Heart left ventricle (tissue), 16 donors: ENCODE data around the gene CHAF1A. TPM values are rescaled to one million over a fixed set of nuclear protein-coding genes. Genes with fewer than 3 reads are reported as not detected.

Experiments
- ATAC-seq, 4 donors: fragments of 200-7000 bp; cut with Tn5 transposase; one replicate each; pipeline ENCODE4 v1.9.1; 2020 to 2022; ENCODE audit warnings: moderate library complexity in 4 of 4, mild to moderate bottlenecking in 3 of 4, moderate number of reproducible peaks in 1 of 4
- DNase-seq, 5 donors: peaks; one replicate each; pipeline ENCODE4 v3.0.0-alpha.2; 2020
- H3K27ac ChIP-seq, 12 donors: fragments of 200-600 bp; sonication (generic) in 4 of 12; one replicate each; pipeline versions ENCODE4 v1.5.0 to v1.8.0; 2016 to 2022; ENCODE audit warnings: mild to moderate bottlenecking in 2 of 12
- H3K27me3 ChIP-seq, 9 donors: fragments of 200-600 bp; sonication (generic) in 2 of 9; one replicate each; pipeline versions ENCODE4 v1.5.1 to v1.8.0; 2016 to 2022; ENCODE audit warnings: mild to moderate bottlenecking in 3 of 9
- H3K36me3 ChIP-seq, 9 donors: fragments of 200-600 bp; sonication (generic) in 2 of 9; one replicate each; pipeline versions ENCODE4 v1.5.0 to v1.8.0; 2018 to 2022; ENCODE audit warnings: mild to moderate bottlenecking in 2 of 9
- H3K4me1 ChIP-seq, 12 donors: fragments of 200-600 bp; sonication (generic) in 4 of 12; one replicate each; pipeline versions ENCODE4 v1.5.0 to v1.8.0; 2016 to 2022; ENCODE audit warnings: mild to moderate bottlenecking in 3 of 12
- H3K4me3 ChIP-seq, 12 donors: fragments of 200-600 bp; sonication (generic) in 4 of 12; one replicate each; pipeline versions ENCODE4 v1.5.0 to v1.8.0; 2017 to 2022; ENCODE audit warnings: mild to moderate bottlenecking in 9 of 12, moderate library complexity in 4 of 12
- H3K9me3 ChIP-seq, 12 donors: fragments of 200-600 bp; sonication (generic) in 4 of 12; one replicate each; pipeline versions ENCODE4 v1.5.0 to v1.8.0; 2016 to 2022; ENCODE audit warnings: mild to moderate bottlenecking in 1 of 12
- CTCF ChIP-seq, 12 donors: fragments of 200-600 bp; sonication (generic) in 4 of 12; IDR thresholded peaks; one replicate each; pipeline versions ENCODE4 v1.5.0 to v1.8.0; 2018 to 2022; ENCODE audit warnings: antibody characterized with exemption in 12 of 12, mild to moderate bottlenecking in 5 of 12
- POLR2A ChIP-seq, 2 donors: fragments of 450-650 bp; IDR thresholded peaks; one replicate each; pipeline ENCODE4 v1.6.1; 2017; ENCODE audit warnings: antibody characterized with exemption in 2 of 2, mild to moderate bottlenecking in 2 of 2, moderate library complexity in 2 of 2
- WGBS, 4 donors: extraction: QIAGEN DNeasy Blood & Tissue Kit in 2 of 4; methylation state at CpG; one replicate each; pipeline versions ENCODE4 v1.1.5 to v1.1.7; 2013 to 2018; 5-methylcytosine and 5-hydroxymethylcytosine counted together
- intact Hi-C, 10 donors: fragments of 100-400 bp; cut with DNase I; formaldehyde crosslinking; loops; one replicate each; pipeline versions ENCODE4 v1.11.1 to v1.14.2; 2022
- polyA plus RNA-seq, 2 donors: library from polyadenylated mRNA; stranded (reverse); fragments of 200-250 nt; gene quantifications; one replicate each; pipeline ENCODE4 v1.2.3, GENCODE V29; 2013
- total RNA-seq, 9 donors: library from RNA; depleted of rRNA in 2 of 9; stranded (reverse); fragments of >200 nt in 2 of 9; fragmentation: NEBNext Ultra II Directional in 3 of 9; extraction: Animal tissue kit (Norgen Biotek cat#: 25700) in 3 of 9; gene quantifications; one replicate each; pipeline versions ENCODE4 v1.1.0 to v1.2.4, GENCODE V29; 2016 to 2023
- donor health status: ischemic (EF 13 %, LVEDD 7.1; RV severe dilation, severe dysfunction).
- donor health status: healthy with polysubstance abuse.
- donor health status: DM: no; HTN: yes; CAD: no.
- donor health status: DM: no; HTN: no; CAD: no.
- donor health status: ischemic (EF 25% LVEDD 6.9; RV normal size, moderate dysfunction).
- donor health status: ischemic (EF 25% LVEDD 5.7; RV mildly dilated, moderate dysfunction).
- donor health status: healthy.
- donor health status: DM: yes; HTN: yes; CAD: no.
- donor health status: ischemic (EF 35%, LVEDD 5.7; RV mildly dilated, moderate dysfunction).
- donor health status: nonischemic (EF 11% LVEDD 7.7; RV severe dilation, severe dysfunction).
- donor health status: DM: yes; HTN: yes; CAD: no.
- donor health status: PGD.
- donor health status: ischemic (EF 29% LVEDD 5.4; RV normal size, mild dysfunction).
- donor health status: nonischemic (EF 23%, LVEDD 6.1; RV moderate dilation, normal function).

CHAF1A gene
- total and polyA plus RNA-seq, 11 donors: 2.9 to 10.7 (median 5.5) TPM

DNA sequence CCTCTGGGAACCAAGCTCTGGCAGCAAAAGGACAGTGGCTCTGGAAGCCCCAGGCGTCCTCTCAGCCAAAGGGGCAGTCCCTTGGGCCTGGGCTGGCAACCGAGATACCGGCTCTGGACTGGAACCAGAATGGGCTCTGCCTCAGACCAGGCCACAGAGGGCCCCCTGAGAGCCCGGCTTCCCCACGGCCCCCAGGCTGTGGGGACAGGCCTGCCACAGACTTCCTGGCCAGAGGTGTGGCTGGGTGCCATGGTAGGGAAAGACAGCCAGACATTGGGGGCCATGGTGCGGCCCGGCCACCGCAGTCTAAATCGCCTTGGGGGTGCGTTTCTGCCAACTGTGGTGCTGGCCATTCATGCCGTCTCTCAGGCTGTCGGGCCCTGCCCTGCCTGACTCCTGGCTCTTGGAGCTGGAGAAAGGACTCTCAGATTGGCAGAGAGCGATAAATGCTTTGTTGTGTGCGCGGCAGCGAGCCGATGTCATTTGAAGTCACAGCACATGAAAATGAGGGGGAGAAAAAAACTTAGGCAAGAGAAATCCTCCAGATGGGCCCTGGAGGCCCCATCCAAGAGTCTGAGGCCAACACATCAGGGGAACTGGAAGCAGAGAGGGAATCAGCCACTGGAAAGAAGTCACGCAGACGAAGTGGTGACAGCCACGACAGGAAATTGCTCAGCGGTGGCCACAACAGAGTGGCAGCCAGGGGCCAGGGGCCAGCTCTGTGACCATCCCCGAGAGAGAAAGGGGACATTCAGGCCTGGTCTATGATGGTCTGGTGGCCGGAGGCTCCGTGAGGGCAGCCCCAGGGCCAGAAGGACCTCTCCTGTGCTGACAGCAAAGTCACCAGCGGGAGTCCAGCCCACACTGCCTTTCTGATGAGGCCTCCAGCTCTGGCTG is 28.6 kb upstream of the CHAF1A start:
- DNase-seq (peak in 4 of 5 donors; percentile 56 to 73 (median 66)), ATAC-seq (peak; percentile 9 to 40 (median 25))
- no peak for TF ChIP-seq POLR2A (IDR thresholded peaks at IDR 0.05)
- no peak for TF ChIP-seq CTCF (IDR thresholded peaks at IDR 0.05)
- H3K36me3 ChIP-seq: peaks cover 0 to 12% (median 0%) of the 10 kb centered on the region in 9 donors
- no peaks in the 10 kb centered on the region for H3K27me3 ChIP-seq
- intact Hi-C loops: loop anchor here in 3 of 10 donors (1.0 to 2.0 kb wide), 3 partner anchors 25 to 31 kb away; partner anchors contain the start of genes MPND (in 1 of the 3) and SH3GL1 (in 1 of the 3)
- peak overlapping the region; percentile 72 to 94 (median 82) for H3K27ac ChIP-seq
- H3K9me3 ChIP-seq: no peaks in the 10 kb centered on the region
- H3K4me1 ChIP-seq: peaks cover 24 to 96% (median 82%) of the 10 kb centered on the region in 12 donors
- 31 to 51% (median 44%) methylated on average over 19 to 25 of the region's 25 CpGs for WGBS, 4 donors
- peak overlapping the region in 1 of 12 donors; percentile 5 for H3K4me3 ChIP-seq

GRCh38 chr19:4374498-4375163 is 27.8 kb upstream of the CHAF1A start:
- H3K9me3 ChIP-seq: no peaks in the 10 kb centered on the region
- peak overlapping the region; percentile 72 to 94 (median 82) for H3K27ac ChIP-seq
- ATAC-seq: peak; percentile 14 to 83 (median 74)
- TF ChIP-seq POLR2A (IDR thresholded peaks at IDR 0.05) (no peak), CTCF (IDR thresholded peaks at IDR 0.05) (peak in 2 of 12 donors; percentile 10 to 14)
- peaks cover 0 to 12% (median 0%) of the 10 kb centered on the region in 9 donors for H3K36me3 ChIP-seq
- no peaks in the 10 kb centered on the region for H3K27me3 ChIP-seq
- intact Hi-C loops: loop anchor here in 2 of 10 donors (1.0 to 2.0 kb wide), 2 partner anchors 26 to 32 kb away; partner anchors contain the start of genes MPND (in 1 of the 2) and SH3GL1 (in 1 of the 2)
- WGBS, 4 donors: 56 to 65% (median 62%) methylated on average over 14 to 27 of the region's 27 CpGs
- peak in 4 of 5 donors; percentile 55 to 91 (median 86) for DNase-seq
- H3K4me1 ChIP-seq: peaks cover 24 to 96% (median 81%) of the 10 kb centered on the region in 12 donors
- peak overlapping the region in 1 of 12 donors; percentile 5 for H3K4me3 ChIP-seq

GRCh38 chr19:4375164-4376027 is 27.0 kb upstream of the CHAF1A start:
- ATAC-seq (peak in 2 of 4 donors; percentile 1 to 3), DNase-seq (peak in 2 of 5 donors; percentile 36 to 50)
- no peaks in the 10 kb centered on the region for H3K27me3 ChIP-seq
- H3K9me3 ChIP-seq: no peaks in the 10 kb centered on the region
- 38 to 51% (median 49%) methylated on average over 8 to 16 of the region's 16 CpGs for WGBS, 4 donors
- TF ChIP-seq CTCF (IDR thresholded peaks at IDR 0.05): peak in 2 of 12 donors; percentile 20 to 28
- TF ChIP-seq POLR2A (IDR thresholded peaks at IDR 0.05): no peak
- H3K27ac ChIP-seq: peak overlapping the region; percentile 72 to 94 (median 82)
- H3K36me3 ChIP-seq: peaks cover 0 to 12% (median 0%) of the 10 kb centered on the region in 9 donors
- intact Hi-C loops: loop anchor here in 1 of 10 donors (2.0 kb wide), 1 partner anchor 33 kb away; the partner anchor contains the start of gene MPND
- no peak overlapping the region for H3K4me3 ChIP-seq
- H3K4me1 ChIP-seq: peaks cover 24 to 96% (median 82%) of the 10 kb centered on the region in 12 donors
